Keratinocyte (primary cell): ENCODE results near the gene SULT2B1.

Source experiments
- EZH2 ChIP-seq: IDR thresholded peaks from one replicate; pipeline ENCODE4 v1.6.1; 2012; ENCODE audit warnings: inconsistent platforms, mild to moderate bottlenecking, low read length, moderate library complexity
- TF ChIP-seq, protein P1 (sequence below), 3 experiments: IDR thresholded peaks in 1 of 3; conservative IDR thresholded peaks in 1 of 3; optimal IDR thresholded peaks in 1 of 3; 2 replicates in 2 of 3; 3 replicates in 1 of 3; pipeline versions ENCODE3 to v1.5.1; 2011; ENCODE audit warnings: low read length in 3 of 3, mild to moderate bottlenecking in 3 of 3, moderate library complexity in 2 of 3, control low read depth in 1 of 3, inconsistent platforms in 1 of 3; ENCODE audit not compliant: insufficient read depth in 2 of 3; ENCODE audit errors: extremely low read depth in 1 of 3

DNA sequence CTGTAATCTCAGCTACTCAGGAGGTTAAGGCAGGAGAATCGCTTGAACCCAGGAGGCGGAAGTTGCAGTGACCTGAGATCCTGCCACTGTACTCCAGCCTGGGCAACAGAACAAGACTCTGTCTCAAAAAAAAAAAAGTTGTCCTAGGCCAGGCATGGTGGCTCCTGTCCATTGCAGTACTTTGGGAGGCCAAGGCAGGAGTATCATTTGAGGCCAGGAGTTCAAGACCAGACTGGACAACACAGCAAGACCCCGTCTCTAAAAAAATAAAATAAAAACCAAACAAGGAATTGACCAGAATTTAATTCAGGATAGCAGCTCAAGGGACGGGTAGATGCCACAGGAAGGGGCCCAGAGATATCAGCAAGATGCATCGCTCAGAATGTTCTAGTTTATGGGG lies 4.9 kb downstream of the SULT2B1 start:
- TF ChIP-seq, protein P1, sequence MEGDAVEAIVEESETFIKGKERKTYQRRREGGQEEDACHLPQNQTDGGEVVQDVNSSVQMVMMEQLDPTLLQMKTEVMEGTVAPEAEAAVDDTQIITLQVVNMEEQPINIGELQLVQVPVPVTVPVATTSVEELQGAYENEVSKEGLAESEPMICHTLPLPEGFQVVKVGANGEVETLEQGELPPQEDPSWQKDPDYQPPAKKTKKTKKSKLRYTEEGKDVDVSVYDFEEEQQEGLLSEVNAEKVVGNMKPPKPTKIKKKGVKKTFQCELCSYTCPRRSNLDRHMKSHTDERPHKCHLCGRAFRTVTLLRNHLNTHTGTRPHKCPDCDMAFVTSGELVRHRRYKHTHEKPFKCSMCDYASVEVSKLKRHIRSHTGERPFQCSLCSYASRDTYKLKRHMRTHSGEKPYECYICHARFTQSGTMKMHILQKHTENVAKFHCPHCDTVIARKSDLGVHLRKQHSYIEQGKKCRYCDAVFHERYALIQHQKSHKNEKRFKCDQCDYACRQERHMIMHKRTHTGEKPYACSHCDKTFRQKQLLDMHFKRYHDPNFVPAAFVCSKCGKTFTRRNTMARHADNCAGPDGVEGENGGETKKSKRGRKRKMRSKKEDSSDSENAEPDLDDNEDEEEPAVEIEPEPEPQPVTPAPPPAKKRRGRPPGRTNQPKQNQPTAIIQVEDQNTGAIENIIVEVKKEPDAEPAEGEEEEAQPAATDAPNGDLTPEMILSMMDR (optimal IDR thresholded peaks at IDR 0.05 in 1 of 3, IDR thresholded peaks at IDR 0.05 in 1 of 3, conservative IDR thresholded peaks at IDR 0.05 in 1 of 3; ENCODE audit: extremely low read depth in 1 of 3, insufficient read depth in 2 of 3, low read length in 3 of 3), result no peak
- TF ChIP-seq EZH2, result no peak
